HepG2 (cell line): ENCODE data around the gene CLEC16A. TPM values are rescaled to one million over a fixed set of nuclear protein-coding genes. Genes with fewer than 3 reads are reported as not detected.
A peak's percentile ranks its signal among the peaks of the same experiment; 100 is the strongest.

ENCODE experiments used
- AKAP8 ChIP-seq: sonication (generic); formaldehyde crosslinking; IDR thresholded peaks from 2 replicates; pipeline ENCODE4 v1.5.1; 2020; ENCODE audit warnings: mild to moderate bottlenecking, missing genetic modification reagents
- CEBPB ChIP-seq: IDR thresholded peaks from 2 replicates; pipeline ENCODE4 v1.6.1; 2011; ENCODE audit warnings: low read depth, low read length, improper control_type of control experiment, borderline replicate concordance
- ELK4 ChIP-seq: sonication (generic); formaldehyde crosslinking; IDR thresholded peaks from 2 replicates; pipeline ENCODE4 v1.9.0; 2021; ENCODE audit warnings: missing genetic modification reagents, borderline replicate concordance
- KLF12 ChIP-seq: sonication (generic); formaldehyde crosslinking; IDR thresholded peaks from 2 replicates; pipeline ENCODE4 v1.4.0; 2020; ENCODE audit warnings: missing genetic modification reagents, borderline replicate concordance
- LBX2 ChIP-seq: sonication (generic); formaldehyde crosslinking; IDR thresholded peaks from 2 replicates; pipeline ENCODE4 v1.5.0; 2020; ENCODE audit warnings: missing genetic modification reagents, mild to moderate bottlenecking, borderline replicate concordance
- LCORL ChIP-seq, 2 experiments: fragments of 450-650 bp in 1 of 2; sonication (generic) in 1 of 2; formaldehyde crosslinking in 1 of 2; IDR thresholded peaks; 2 replicates each; pipeline versions ENCODE4 v1.5.0 to v1.6.1; 2017 to 2020; ENCODE audit warnings: antibody characterized with exemption in 1 of 2, missing genetic modification reagents in 1 of 2
- SKI ChIP-seq: fragments of 450-650 bp; IDR thresholded peaks from one replicate; pipeline ENCODE4 v1.6.1; 2018; ENCODE audit warnings: mild to moderate bottlenecking; ENCODE audit not compliant: partially characterized antibody
- SPEN ChIP-seq: sonication (generic); formaldehyde crosslinking; IDR thresholded peaks from 2 replicates; pipeline ENCODE4 v1.5.1; 2020; ENCODE audit warnings: low read depth, mild to moderate bottlenecking, missing genetic modification reagents
- SRY ChIP-seq: sonication (generic); formaldehyde crosslinking; IDR thresholded peaks from 2 replicates; pipeline ENCODE4 v1.8.0; 2022; ENCODE audit warnings: mild to moderate bottlenecking, missing genetic modification reagents
- UBTF ChIP-seq: sonication (generic); formaldehyde crosslinking; IDR thresholded peaks from 2 replicates; pipeline ENCODE4 v1.4.0; 2020; ENCODE audit warnings: mild to moderate bottlenecking, missing genetic modification reagents
- ZBTB2 ChIP-seq: sonication (generic); formaldehyde crosslinking; IDR thresholded peaks from 2 replicates; pipeline ENCODE4 v1.8.0; 2022; ENCODE audit warnings: low read depth, missing genetic modification reagents
- ZFP91 ChIP-seq: sonication (generic); formaldehyde crosslinking; IDR thresholded peaks from 2 replicates; pipeline ENCODE4 v1.9.0; 2022; ENCODE audit warnings: missing genetic modification reagents, mild to moderate bottlenecking, borderline replicate concordance
- ZFX ChIP-seq: sonication (generic); formaldehyde crosslinking; IDR thresholded peaks from 2 replicates; pipeline ENCODE4 v1.4.0; 2020; ENCODE audit warnings: mild to moderate bottlenecking, low read depth, missing genetic modification reagents, moderate library complexity
- ZNF331 ChIP-seq: sonication (generic); formaldehyde crosslinking; IDR thresholded peaks from 2 replicates; pipeline ENCODE4 v1.4.0; 2020; ENCODE audit warnings: missing genetic modification reagents
- ZNF614 ChIP-seq: IDR thresholded peaks from 2 replicates; pipeline ENCODE4 v1.6.1; 2018; ENCODE audit warnings: missing biosample characterization, missing genetic modification reagents, inconsistent platforms, borderline replicate concordance
- ZNF776 ChIP-seq: sonication (generic); formaldehyde crosslinking; IDR thresholded peaks from 2 replicates; pipeline ENCODE4 v1.4.0; 2020; ENCODE audit warnings: mild to moderate bottlenecking, missing genetic modification reagents
- ZXDC ChIP-seq: sonication (generic); formaldehyde crosslinking; IDR thresholded peaks from 2 replicates; pipeline ENCODE4 v1.5.0; 2020; ENCODE audit warnings: mild to moderate bottlenecking, missing genetic modification reagents
- polyA plus RNA-seq, 8 experiments: library from polyadenylated mRNA; depleted of rRNA in 3 of 8; stranded (reverse) in 7 of 8; unstranded in 1 of 8; fragments of >200 nt; fragmentation: Illumina TruSeq in 4 of 8; extraction: Trizol in 4 of 8; gene quantifications; 2 replicates each; pipeline versions ENCODE4 v1.2.1 to v1.2.3, GENCODE V29; 2011 to 2016; ENCODE audit warnings: low read depth in 4 of 8, missing spikeins in 1 of 8, mixed read lengths in 1 of 8; ENCODE audit not compliant: insufficient read depth in 1 of 8
- total RNA-seq, 5 experiments: library from RNA; depleted of rRNA; stranded (reverse); fragments of >200 nt; fragmentation: Illumina TruSeq; extraction: Trizol; gene quantifications; 2 replicates each; pipeline ENCODE4 v1.2.3, GENCODE V29; 2016; ENCODE audit warnings: low read depth in 1 of 5

CLEC16A gene
- total and polyA plus RNA-seq, 2 of the 13 experiments (the other 11 are each of a cell fraction or from before 2014, with no cell fraction given) = 8.5 to 10.3 TPM

GRCh38 chr16:11224096-11224893 is 279.9 kb downstream of the CLEC16A start (continued):
- no peak for TF ChIP-seq CEBPB
- peak; percentile 44; the same call in 1 of the 2 replicates for TF ChIP-seq ZNF331 (CRISPR knock-in tag)
- TF ChIP-seq ZXDC (CRISPR knock-in tag) = 0 out of 2 replicates have a peak, but pooled peaks have one; percentile 38
- TF ChIP-seq ELK4 (CRISPR knock-in tag) = no peak
- TF ChIP-seq ZBTB2 (CRISPR knock-in tag) = no peak
- TF ChIP-seq SKI = peak; percentile 25
- TF ChIP-seq ZNF614 (CRISPR knock-in tag) = peak; percentile 40; the same call in 1 of the 2 replicates
- peak; percentile 51; the same call in 1 of the 2 replicates for TF ChIP-seq UBTF (CRISPR knock-in tag)
- TF ChIP-seq AKAP8 (CRISPR knock-in tag) = no peak
- no peak for TF ChIP-seq LCORL (IDR thresholded peaks at IDR 0.05)
- peak; percentile 53; the same call in 1 of the 2 replicates for TF ChIP-seq LCORL (CRISPR knock-in tag; IDR thresholded peaks at IDR 0.05)
- 0 out of 2 replicates have a peak, but pooled peaks have one; percentile 44 for TF ChIP-seq KLF12
- TF ChIP-seq ZNF776 (CRISPR knock-in tag) = no peak
- TF ChIP-seq SPEN = peak; percentile 67
- peak; percentile 79 for TF ChIP-seq ZFX (CRISPR knock-in tag)
- TF ChIP-seq SRY (CRISPR knock-in tag) = no peak
- TF ChIP-seq ZFP91 (CRISPR knock-in tag) = peak; percentile 52; the same call in 1 of the 2 replicates
- TF ChIP-seq LBX2 (CRISPR knock-in tag) = peak; percentile 79; the same call in 1 of the 2 replicates
